HG03280 (cell line): ENCODE results near the gene STYXL2.

Experiments
- ATAC-seq: cut with Tn5 transposase; IDR thresholded peaks from one replicate; pipeline ENCODE4 v1.9.1; 2021; ENCODE audit warnings: mild to moderate bottlenecking, moderate library complexity; ENCODE audit not compliant: unreplicated experiment

STYXL2 gene

GRCh38 chr1:167107456-167107855 is 13.6 kb downstream of the STYXL2 start:
- ATAC-seq, result no peak

GRCh38 chr1:167109125-167109524 is 15.2 kb downstream of the STYXL2 start:
- ATAC-seq, result no peak

GRCh38 chr1:167110586-167110985 is 16.7 kb downstream of the STYXL2 start:
- no peak for ATAC-seq

- ATAC-seq, result no peak
These were observed 18.2 kb downstream of the STYXL2 start for GRCh38 chr1:167111868-167112709.

- ATAC-seq, result no peak
These were observed 20.9 kb downstream of the STYXL2 start for GRCh38 chr1:167114725-167115124.

- ATAC-seq, result no peak
These were observed 21.8 kb downstream of the STYXL2 start for GRCh38 chr1:167115655-167116054.

- no peak for ATAC-seq
These were observed 22.3 kb downstream of the STYXL2 start for GRCh38 chr1:167116174-167116573.

- no peak for ATAC-seq
These were observed 23.4 kb downstream of the STYXL2 start for GRCh38 chr1:167117225-167117624.

GRCh38 chr1:167118188-167118587 is 24.3 kb downstream of the STYXL2 start:
- ATAC-seq, result no peak

GRCh38 chr1:167119696-167120095 is 25.8 kb downstream of the STYXL2 start:
- no peak for ATAC-seq

- ATAC-seq, result no peak
These were observed 27.0 kb downstream of the STYXL2 start for GRCh38 chr1:167120899-167121298.

GRCh38 chr1:167121375-167122120 is 27.7 kb downstream of the STYXL2 start:
- no peak for ATAC-seq

- ATAC-seq, result no peak
These were observed 28.2 kb downstream of the STYXL2 start for GRCh38 chr1:167122121-167122480.

- no peak for ATAC-seq
These were observed 28.7 kb downstream of the STYXL2 start for GRCh38 chr1:167122568-167122967.

- no peak for ATAC-seq
These were observed 32.4 kb downstream of the STYXL2 start for GRCh38 chr1:167126317-167126716.

- ATAC-seq, result no peak
These were observed 32.9 kb downstream of the STYXL2 start for GRCh38 chr1:167126811-167127210.

GRCh38 chr1:167127236-167127635 is 33.4 kb downstream of the STYXL2 start:
- ATAC-seq, result no peak

GRCh38 chr1:167127661-167128060 is 33.8 kb downstream of the STYXL2 start:
- no peak for ATAC-seq

- ATAC-seq, result no peak
These were observed 34.7 kb downstream of the STYXL2 start for GRCh38 chr1:167128261-167129227.

- no peak for ATAC-seq
These were observed 37.1 kb downstream of the STYXL2 start for GRCh38 chr1:167130829-167131510.
